Natural killer cell (primary cell): Measurements from ENCODE around the gene RUNX2. TPM values are rescaled to one million over a fixed set of nuclear protein-coding genes. Genes with fewer than 3 reads are reported as not detected.

Experiments
- ATAC-seq, 3 donors: fragments of 150-1000 bp in 2 of 3; fragments of 200-7000 bp in 1 of 3; cut with Tn5 transposase; 1 replicate in 1 of 3; 2 replicates in 2 of 3; pipeline ENCODE4 v1.10.0; 2021; ENCODE audit warnings: mild to moderate bottlenecking in 2 of 3, moderate library complexity in 2 of 3
- DNase-seq, 2 donors: peaks; one replicate each; pipeline versions ENCODE4 v3.0.0 to v3.0.0-alpha.2; 2013 to 2021; ENCODE audit warnings: mixed read lengths in 1 of 2
- H3K27ac ChIP-seq: one replicate; pipeline ENCODE4 v1.5.1; 2013; ENCODE audit warnings: mild to moderate bottlenecking, low read length
- H3K27me3 ChIP-seq: one replicate; pipeline ENCODE4 v1.6.1; 2013; ENCODE audit warnings: low read length; ENCODE audit not compliant: control insufficient read depth, insufficient read depth
- H3K36me3 ChIP-seq: one replicate; pipeline ENCODE4 v1.6.1; 2013; ENCODE audit warnings: low read length; ENCODE audit not compliant: control insufficient read depth, insufficient read depth
- H3K4me1 ChIP-seq: one replicate; pipeline ENCODE4 v1.6.1; 2013; ENCODE audit warnings: low read length; ENCODE audit not compliant: control insufficient read depth, insufficient read depth
- H3K4me3 ChIP-seq: one replicate; pipeline ENCODE4 v1.5.1; 2013; ENCODE audit warnings: low read length
- H3K9me3 ChIP-seq: one replicate; pipeline ENCODE4 v1.6.1; 2013; ENCODE audit warnings: low read length; ENCODE audit not compliant: control insufficient read depth, insufficient read depth
- H3K27ac Mint-ChIP-seq, 2 donors: one replicate each; pipeline ENCODE4 v1.8.0; 2022; ENCODE audit warnings: mild to moderate bottlenecking in 2 of 2, mixed read lengths in 2 of 2, moderate library complexity in 1 of 2
- H3K27me3 Mint-ChIP-seq, 2 donors: one replicate each; pipeline ENCODE4 v1.8.0; 2022; ENCODE audit warnings: low read depth in 2 of 2, mixed read lengths in 2 of 2
- H3K36me3 Mint-ChIP-seq: one replicate; pipeline ENCODE4 v1.8.0; 2022; ENCODE audit warnings: mixed read lengths
- H3K4me1 Mint-ChIP-seq, 2 donors: one replicate each; pipeline ENCODE4 v1.8.0; 2022; ENCODE audit warnings: mixed read lengths in 2 of 2
- H3K4me3 Mint-ChIP-seq: one replicate; pipeline ENCODE4 v1.8.0; 2022; ENCODE audit warnings: mild to moderate bottlenecking, moderate library complexity, mixed read lengths
- H3K9me3 Mint-ChIP-seq, 2 donors: one replicate each; pipeline ENCODE4 v1.8.0; 2022; ENCODE audit warnings: mixed read lengths in 2 of 2
- CTCF ChIP-seq: fragments of 200-600 bp; IDR thresholded peaks from one replicate; pipeline ENCODE4 v1.8.0; 2022; ENCODE audit warnings: antibody characterized with exemption
- WGBS: methylation state at CpG from one replicate; pipeline ENCODE4 v1.1.7; 2013; ENCODE audit warnings: missing lambda C conversion rate; ENCODE audit not compliant: insufficient coverage; 5-methylcytosine and 5-hydroxymethylcytosine counted together
- intact Hi-C: fragments of 100-400 bp; cut with micrococcal nuclease; formaldehyde crosslinking; loops from one replicate; pipeline ENCODE4 v1.14.2; 2022
- total RNA-seq, 4 donors: library from RNA; stranded (reverse); fragments of 120-200 nt in 1 of 4; gene quantifications; one replicate each; pipeline versions ENCODE4 v1.2.3 to v1.2.4, GENCODE V29; 2013 to 2022

RUNX2 gene
- total RNA-seq, 3 donors from 2014 or later (not counting 1 experiment from before 2014, with no cell fraction given): 5.0 to 19.2 (median 7.0) TPM

DNA sequence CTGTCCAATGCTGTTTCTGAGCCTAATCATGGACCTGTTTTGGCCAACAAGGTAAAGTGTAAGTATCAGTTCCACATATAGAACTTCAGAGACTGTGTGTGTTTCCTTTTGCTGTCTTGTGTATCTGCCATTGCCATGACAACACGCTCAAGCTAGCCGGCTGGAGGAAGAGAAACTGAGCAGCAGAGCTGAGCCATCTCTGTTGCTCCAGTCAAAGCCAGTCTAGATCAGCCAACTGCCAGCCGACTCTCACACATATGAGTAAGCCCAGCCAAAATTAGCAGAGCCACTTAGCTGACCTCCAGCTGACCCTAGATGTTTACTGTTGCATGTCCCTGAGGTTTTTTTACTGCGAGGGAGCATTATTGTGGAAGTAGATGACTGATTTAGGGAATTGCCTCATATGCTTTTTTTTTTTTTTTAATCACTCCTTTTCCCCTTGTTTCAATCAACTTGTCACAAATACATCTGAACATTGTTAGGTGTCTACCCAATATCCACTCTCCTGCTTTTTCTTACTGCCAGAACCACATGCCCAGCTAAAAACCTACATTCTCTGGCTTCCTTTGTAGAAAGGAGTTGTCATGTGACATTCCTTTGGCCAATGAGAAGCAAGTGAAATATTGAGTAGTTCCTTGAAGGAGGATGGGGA lies 353.9 kb downstream of the RUNX2 start:
- peaks cover 0 to 3% of the 10 kb centered on the region in 2 donors for H3K9me3 Mint-ChIP-seq
- no peaks in the 10 kb centered on the region for H3K36me3 Mint-ChIP-seq
- intact Hi-C loops: no loop called here
- peak overlapping the region; percentile 28 for H3K27ac ChIP-seq
- peaks cover 26% of the 10 kb centered on the region for H3K4me1 ChIP-seq
- DNase-seq (peak in 1 of 2 donors; percentile 50), ATAC-seq (peak; percentile 49 to 61 (median 50))
- no peak overlapping the region for H3K4me3 ChIP-seq
- no peaks in the 10 kb centered on the region for H3K36me3 ChIP-seq
- H3K27me3 ChIP-seq: no peaks in the 10 kb centered on the region
- no peak overlapping the region for H3K4me3 Mint-ChIP-seq
- no peak for TF ChIP-seq CTCF
- peak overlapping the region in 1 of 2 donors; percentile 67 for H3K27ac Mint-ChIP-seq
- peaks cover 25 to 30% of the 10 kb centered on the region in 2 donors for H3K4me1 Mint-ChIP-seq
- 35% methylated on average over 3 of the region's 4 CpGs for WGBS
- H3K27me3 Mint-ChIP-seq: peaks cover 0 to 2% of the 10 kb centered on the region in 2 donors
- peaks cover 3% of the 10 kb centered on the region for H3K9me3 ChIP-seq

GRCh38 chr6:45684476-45684875 lies 356.3 kb downstream of the RUNX2 start:
- no peak for TF ChIP-seq CTCF
- Histone ChIP-seq H3K9me3 (peaks cover 3% of the 10 kb centered on the region), H3K4me3 (no peak overlapping the region), H3K4me1 (peaks cover 2% of the 10 kb centered on the region), H3K27me3 (no peaks in the 10 kb centered on the region), H3K27ac (no peak overlapping the region), H3K36me3 (no peaks in the 10 kb centered on the region)
- ATAC-seq (no peak), DNase-seq (no peak)
- Mint-ChIP-seq H3K4me3 (no peak overlapping the region), H3K4me1 (peaks cover 3 to 12% of the 10 kb centered on the region in 2 donors), H3K36me3 (no peaks in the 10 kb centered on the region), H3K9me3 (peaks cover 0 to 3% of the 10 kb centered on the region in 2 donors), H3K27ac (no peak overlapping the region), H3K27me3 (peaks cover 0 to 2% of the 10 kb centered on the region in 2 donors)
- intact Hi-C loops: no loop called here

DNA sequence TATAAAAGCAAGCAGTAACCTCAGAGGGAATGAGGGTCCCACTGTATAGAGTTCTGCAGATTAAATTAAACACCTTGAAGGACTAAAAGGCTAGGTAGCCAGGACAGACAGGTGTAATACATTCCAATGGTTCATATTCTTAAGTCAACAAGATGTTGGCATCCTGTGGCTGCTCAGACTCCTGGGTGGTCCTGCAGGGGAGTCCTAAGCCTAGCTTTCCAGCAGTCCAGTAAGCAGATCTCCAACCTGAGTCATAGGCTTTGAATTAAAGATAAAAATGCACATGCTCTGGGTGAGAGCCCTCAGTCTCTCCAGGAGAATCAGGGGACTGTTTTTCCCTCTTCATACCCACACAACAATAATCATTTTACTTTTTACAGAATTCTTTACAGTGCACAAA lies 356.9 kb downstream of the RUNX2 start:
- no peak overlapping the region for H3K4me3 Mint-ChIP-seq
- H3K4me1 ChIP-seq: no peaks in the 10 kb centered on the region
- intact Hi-C loops: no loop called here
- H3K27ac Mint-ChIP-seq: no peak overlapping the region
- H3K4me3 ChIP-seq: no peak overlapping the region
- H3K36me3 Mint-ChIP-seq: no peaks in the 10 kb centered on the region
- DNase-seq: no peak
- H3K36me3 ChIP-seq: no peaks in the 10 kb centered on the region
- peaks cover 0 to 9% of the 10 kb centered on the region in 2 donors for H3K4me1 Mint-ChIP-seq
- peaks cover 0 to 3% of the 10 kb centered on the region in 2 donors for H3K9me3 Mint-ChIP-seq
- ATAC-seq: no peak
- H3K27ac ChIP-seq: no peak overlapping the region
- peaks cover 3% of the 10 kb centered on the region for H3K9me3 ChIP-seq
- TF ChIP-seq CTCF: no peak
- no peaks in the 10 kb centered on the region for H3K27me3 ChIP-seq
- peaks cover 0 to 5% of the 10 kb centered on the region in 2 donors for H3K27me3 Mint-ChIP-seq
